Liver (tissue), 3 donors: ENCODE data around the gene YDJC.

Source experiments
- CTCF ChIP-seq: fragments of 150-350 bp; IDR thresholded peaks from 2 replicates; pipeline ENCODE4 v1.5.1; 2017; ENCODE audit warnings: improper control_type of control experiment, low read depth, low read length; ENCODE audit not compliant: missing input control
- JUND ChIP-seq, 2 donors: IDR thresholded peaks; 2 replicates each; pipeline ENCODE4 v1.6.1; 2016; ENCODE audit warnings: antibody characterized with exemption in 2 of 2
- MAX ChIP-seq: IDR thresholded peaks from 2 replicates; pipeline ENCODE4 v1.6.1; 2016; ENCODE audit warnings: antibody characterized with exemption
- RAD21 ChIP-seq, 2 donors: IDR thresholded peaks; 2 replicates each; pipeline ENCODE4 v1.6.1; 2016; ENCODE audit warnings: antibody characterized with exemption in 2 of 2, mild to moderate bottlenecking in 2 of 2
- RXRA ChIP-seq, 2 donors: IDR thresholded peaks; 2 replicates each; pipeline ENCODE4 v1.6.1; 2017 to 2018; ENCODE audit warnings: antibody characterized with exemption in 2 of 2, mild to moderate bottlenecking in 1 of 2
- TAF1 ChIP-seq: conservative IDR thresholded peaks from 2 replicates; pipeline ENCODE4 v1.6.1; 2016; ENCODE audit warnings: antibody characterized with exemption, mild to moderate bottlenecking
- YY1 ChIP-seq: IDR thresholded peaks from 2 replicates; pipeline ENCODE4 v1.6.1; 2016; ENCODE audit warnings: antibody characterized with exemption, mild to moderate bottlenecking
- donor health status: healthy.
- donor health status: healthy.

GRCh38 chr22:21632931-21633330 lies 3.1 kb upstream of the YDJC start:
- TF ChIP-seq CTCF: no peak
- no peak for TF ChIP-seq YY1
- TF ChIP-seq RXRA (IDR thresholded peaks at IDR 0.05): no peak
- no peak for TF ChIP-seq RAD21 (IDR thresholded peaks at IDR 0.05)
- no peak for TF ChIP-seq MAX
- no peak for TF ChIP-seq JUND (IDR thresholded peaks at IDR 0.05)
- no peak for TF ChIP-seq TAF1
